Stimulated activated CD4-positive, alpha-beta T cell treated with anti-CD3 and anti-CD28 coated beads, Interleukin-4, amount 100 ng/mL, for 48 hours (primary cell): Measurements from ENCODE around the gene GPC1.

ENCODE experiments used
- DNase-seq, 2 donors: peaks; one replicate each; pipeline ENCODE4 v3.0.0-alpha.2; 2020; ENCODE audit warnings: low read depth in 2 of 2

GPC1 gene

DNA sequence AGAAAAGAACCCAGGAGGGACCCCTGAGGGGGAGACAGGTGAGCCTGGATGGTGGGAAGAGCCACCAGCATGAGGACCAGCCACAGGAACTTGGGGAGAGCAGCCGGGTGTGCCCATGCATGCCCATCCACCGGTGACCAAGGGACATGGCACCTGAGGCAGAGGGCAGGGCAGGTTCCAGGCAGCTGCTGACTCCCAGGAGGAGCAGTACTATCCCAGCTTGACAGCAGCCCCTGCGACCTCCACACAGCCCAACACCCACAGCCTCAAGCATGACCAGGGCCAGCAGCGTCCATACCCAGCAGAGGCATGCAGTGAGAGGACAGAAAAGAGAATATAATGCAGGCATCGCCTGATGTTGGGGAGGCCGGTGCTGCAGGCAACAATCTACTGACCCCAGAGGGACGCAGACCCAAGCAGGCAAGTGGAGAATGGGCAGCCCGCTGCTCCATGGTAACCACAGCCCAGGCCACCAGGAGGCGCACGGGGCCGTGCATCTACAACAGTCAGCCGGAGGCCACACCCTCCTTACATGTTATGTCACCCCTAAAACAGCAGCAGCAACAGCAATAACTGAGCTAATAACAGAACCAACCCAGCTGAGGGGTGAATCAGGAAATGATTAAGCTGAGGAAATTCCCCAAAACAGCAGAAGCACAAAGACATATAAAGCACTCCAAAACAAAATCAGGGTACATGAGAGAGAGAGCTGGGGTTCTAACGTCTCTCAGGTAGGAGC lies 78.3 kb downstream of the GPC1 start:
- DNase-seq = peak; percentile 79 to 82

DNA sequence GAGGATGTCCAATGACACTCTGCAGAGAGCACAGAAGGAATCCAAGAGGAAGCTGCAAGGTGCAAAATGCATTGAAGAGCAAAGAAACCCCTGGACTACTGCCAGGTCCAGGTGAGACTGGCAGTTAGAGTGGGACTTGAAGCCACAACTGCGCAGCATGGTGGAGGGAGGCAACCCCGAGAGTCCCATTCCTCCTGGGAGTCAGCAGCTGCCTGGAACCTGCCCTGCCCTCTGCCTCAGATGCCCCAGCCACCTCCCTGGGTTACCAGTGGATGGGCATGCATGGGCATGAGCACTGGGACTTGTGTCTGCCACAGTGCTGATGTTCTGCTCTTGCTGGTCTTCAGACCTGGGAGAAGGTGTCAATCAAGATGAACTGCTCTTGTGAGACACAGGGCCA lies 79.2 kb downstream of the GPC1 start:
- no peak for DNase-seq

DNA sequence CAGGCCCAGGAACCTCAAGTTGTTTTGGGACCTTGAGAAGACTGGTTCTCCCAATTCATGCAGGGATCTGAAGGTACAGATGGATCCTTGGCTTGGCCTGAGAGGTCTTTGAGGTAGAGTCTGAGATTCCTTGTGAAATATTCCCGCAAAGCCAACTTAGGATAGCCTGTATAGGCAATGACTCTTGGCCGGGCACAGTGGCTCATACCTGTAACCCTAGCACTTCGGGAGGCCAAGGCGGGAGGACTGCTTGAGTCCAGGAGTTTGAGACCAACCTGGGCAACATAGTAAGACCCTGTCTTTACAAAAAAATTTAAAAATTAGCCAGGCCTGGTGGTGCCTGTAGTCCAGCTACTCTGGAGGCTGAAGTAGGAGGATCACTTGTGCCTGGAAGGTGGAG lies 81.9 kb downstream of the GPC1 start:
- DNase-seq = no peak
